ENCODE measurements around the gene C20orf141. TPM values are rescaled to one million over a fixed set of nuclear protein-coding genes. Genes with fewer than 3 reads are reported as not detected.

C20orf141 gene
- total RNA-seq, 1 donor from 2014 or later: not detected

DNA sequence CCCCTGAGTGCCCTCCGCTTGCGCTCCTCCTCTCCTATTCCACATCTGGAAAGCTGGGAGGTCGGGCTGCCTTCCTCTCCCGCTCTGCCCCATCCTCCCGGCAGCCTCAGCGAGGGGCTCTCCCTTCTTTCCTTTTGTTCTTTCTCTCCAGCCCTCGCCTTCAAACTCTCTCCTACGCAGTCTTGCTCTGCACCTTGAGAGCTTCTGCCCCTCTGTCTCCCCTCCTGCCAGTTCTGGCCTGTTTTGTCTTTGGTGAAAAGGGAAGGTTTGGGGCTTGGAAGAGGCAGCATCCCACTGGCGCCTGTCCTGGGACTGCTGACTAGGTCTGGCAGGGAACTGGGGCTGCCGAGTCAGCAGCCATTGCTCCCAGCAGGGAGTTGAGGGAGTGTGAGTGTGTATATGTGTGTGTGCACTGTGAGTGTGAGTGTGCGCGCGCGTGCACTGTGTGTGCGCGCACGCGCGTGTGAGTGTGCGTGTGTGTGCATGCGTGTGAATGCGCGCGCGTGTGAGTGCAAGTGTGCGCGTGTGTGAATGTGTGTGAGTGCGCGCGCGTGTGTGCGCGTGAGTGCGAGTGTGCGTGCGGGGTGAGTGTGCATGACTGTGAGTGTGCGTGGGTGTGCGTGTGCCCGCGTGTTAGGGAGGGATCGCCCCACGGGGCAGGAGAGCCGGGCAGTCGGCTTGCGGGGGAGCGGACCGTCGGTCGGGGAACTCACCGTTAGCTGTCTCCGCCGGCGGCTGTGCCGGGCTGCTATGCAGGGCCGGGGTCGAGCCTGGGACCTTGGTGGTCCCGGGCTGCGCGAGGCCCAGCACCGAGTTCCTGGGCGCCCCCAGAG is 14.9 kb upstream of the C20orf141 start:
- H3K4me3 ChIP-seq (ENCODE audit: low read depth, low read length): peak overlapping the region; percentile 31
- TF ChIP-seq CTCF (conservative IDR thresholded peaks at IDR 0.05; ENCODE audit: low read depth, low read length): no peak
- DNase-seq (ENCODE audit: low read depth): no peak

- TF ChIP-seq CTCF (conservative IDR thresholded peaks at IDR 0.05; ENCODE audit: low read depth, low read length): no peak
- DNase-seq (ENCODE audit: low read depth): no peak
- H3K4me3 ChIP-seq (ENCODE audit: low read depth, low read length): peak within 1 kb of the TSS; percentile 31
These were observed 14.1 kb upstream of the C20orf141 start, which contains the start of gene CPXM1 for GRCh38 chr20:2800521-2801285. Gene CPXM1 (minus strand): TSS chr20:2800627. CDS start chr20:2800572, 55 bp downstream.

DNA sequence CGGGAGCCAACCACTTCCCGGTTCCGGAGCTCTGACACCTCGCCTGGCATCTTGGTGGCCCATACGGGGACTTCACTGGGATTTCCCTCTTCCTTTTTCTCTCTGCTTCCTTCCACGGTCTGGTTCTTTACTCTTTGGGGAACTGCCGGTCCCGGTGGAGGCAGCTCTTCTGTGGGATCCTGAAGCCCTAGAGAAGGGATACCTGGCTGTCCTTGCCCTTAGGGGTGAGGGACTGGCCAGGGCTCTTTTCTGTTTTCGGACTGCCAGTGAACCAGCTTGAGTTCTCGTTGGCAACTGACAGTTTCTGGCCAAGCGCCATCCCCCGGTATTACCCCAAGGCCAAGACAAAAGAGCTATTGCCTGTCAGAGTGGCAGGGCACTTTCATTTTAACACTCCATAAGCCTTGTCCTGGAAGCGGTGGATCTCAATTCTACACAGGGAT is 13.5 kb upstream of the C20orf141 start:
- H3K4me3 ChIP-seq (ENCODE audit: low read depth, low read length): peak overlapping the region; percentile 11
- no peak for DNase-seq (ENCODE audit: low read depth)
- TF ChIP-seq CTCF (conservative IDR thresholded peaks at IDR 0.05; ENCODE audit: low read depth, low read length): no peak

GRCh38 chr20:2804041-2804828 is 10.6 kb upstream of the C20orf141 start:
- no peak for DNase-seq (ENCODE audit: low read depth)
- TF ChIP-seq CTCF (conservative IDR thresholded peaks at IDR 0.05; ENCODE audit: low read depth, low read length): no peak

DNA sequence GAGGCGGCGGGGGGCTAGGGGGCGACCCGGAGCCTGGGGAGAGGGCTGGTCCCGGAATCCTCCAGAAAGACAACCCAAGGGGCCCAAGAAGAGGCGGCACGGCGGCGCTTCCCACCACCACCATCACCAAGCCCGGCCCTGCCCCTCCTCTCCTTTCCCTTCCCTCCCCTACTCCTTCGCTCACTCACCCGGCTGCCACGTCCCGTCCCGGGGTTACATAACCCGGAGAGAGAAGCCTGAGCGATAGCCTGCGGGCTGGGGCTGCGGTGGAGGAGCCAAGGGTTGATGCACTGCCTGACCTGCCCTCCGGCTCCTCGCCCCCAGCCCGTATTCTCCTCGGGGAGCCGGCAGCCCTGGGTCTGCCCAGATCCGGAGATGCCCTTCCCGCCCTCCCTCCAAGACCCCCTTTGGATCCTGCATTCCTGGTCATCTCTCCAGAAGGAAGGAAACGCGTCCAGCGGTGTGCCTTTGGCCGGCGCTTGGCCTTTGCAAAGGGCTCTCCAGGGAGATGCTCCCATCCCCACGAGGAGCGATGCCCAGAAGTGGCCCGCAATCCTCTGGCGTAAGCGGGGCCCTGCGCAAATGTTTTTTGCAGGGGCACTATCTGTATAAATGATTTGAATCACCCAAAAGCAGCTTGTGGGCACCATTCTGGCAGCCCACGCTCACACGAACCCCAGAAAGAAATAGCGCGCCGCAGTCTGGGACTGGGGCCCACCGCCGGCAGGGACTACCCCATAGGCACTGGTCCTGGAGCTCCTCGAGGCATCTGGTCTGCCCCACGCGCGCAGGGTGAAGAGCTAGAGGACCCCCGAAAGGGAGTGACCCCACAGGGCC is 9.7 kb upstream of the C20orf141 start:
- no peak for DNase-seq (ENCODE audit: low read depth)
- no peak for TF ChIP-seq CTCF (conservative IDR thresholded peaks at IDR 0.05; ENCODE audit: low read depth, low read length)
- no peak overlapping the region for H3K4me3 ChIP-seq (ENCODE audit: low read depth, low read length)

More at GRCh38 chr20:2804041-2804828, 10.6 kb upstream of the C20orf141 start:
- H3K4me3 ChIP-seq (ENCODE audit: low read depth, low read length): no peak overlapping the region
